HepG2 (cell line): ENCODE results near the gene ADCY5. TPM values are rescaled to one million over a fixed set of nuclear protein-coding genes. Genes with fewer than 3 reads are reported as not detected.

Source experiments
- ATAC-seq: fragments of 200-7000 bp; cut with Tn5 transposase; 3 replicates; pipeline ENCODE4 v1.9.1; 2020; ENCODE audit warnings: mild to moderate bottlenecking, moderate library complexity
- Bru-seq: library from RNA; stranded (reverse); fragments of 400-500 nt; gene quantifications from one replicate; lab custom pipeline; 2021; lab: Mats Ljungman, UMichigan
- BruChase-seq, 2 experiments: library from RNA; stranded (reverse); fragments of 400-500 nt; gene quantifications; one replicate each; lab custom pipeline; 2021; lab: Mats Ljungman, UMichigan
- BruUV-seq: library from RNA; stranded (reverse); fragments of 400-500 nt; replicated peaks from 2 replicates; lab custom pipeline; 2021; lab: Mats Ljungman, UMichigan
- CTCF ChIA-PET: fragments of 300-600 bp; formaldehyde crosslinking; extraction: SDS; loops from one replicate; lab custom pipeline; 2021; ENCODE audit warnings: low total read pairs, inconsistent platforms, low intra/inter-chr PET ratio; lab: Yijun Ruan, JAX
- POLR2A ChIA-PET: fragments of 350-600 bp; sonication (Branson Sonifier 250); formaldehyde crosslinking; loops from one replicate; lab custom pipeline; 2020; ENCODE audit warnings: antibody characterized with exemption, inconsistent platforms; lab: Yijun Ruan, JAX
- DNase-seq: peaks from one replicate; pipeline ENCODE4 v3.0.0-alpha.2; 2015; ENCODE audit warnings: low spot score
- FAIRE-seq: peaks from 3 replicates; lab custom pipeline; 2011; peaks lifted over from hg19 to GRCh38; lab: Jason Lieb, UNC
- H2AFZ ChIP-seq: one replicate; pipeline ENCODE4 v1.6.1; 2011; ENCODE audit warnings: low read length, inconsistent platforms
- H3K27ac ChIP-seq: fragments of 300-600 bp; 3 replicates; pipeline ENCODE4 v1.8.0; 2011; ENCODE audit warnings: mixed run types, mild to moderate bottlenecking, mixed read lengths, low read length, inconsistent platforms; ENCODE audit not compliant: insufficient read depth; ENCODE audit errors: extremely low read length
- H3K27me3 ChIP-seq, 2 experiments: fragments of 200-600 bp in 1 of 2; 2 replicates in 1 of 2; 3 replicates in 1 of 2; pipeline versions ENCODE4 v1.6.0 to v1.8.0; 2011; ENCODE audit warnings: low read length in 2 of 2, mild to moderate bottlenecking in 2 of 2, moderate library complexity in 2 of 2, inconsistent platforms in 1 of 2; ENCODE audit not compliant: insufficient read depth in 2 of 2, control insufficient read depth in 1 of 2
- H3K36me3 ChIP-seq, 2 experiments: fragments of 200-600 bp in 1 of 2; replicated peaks in 1 of 2; 2 replicates in 1 of 2; 3 replicates in 1 of 2; pipeline versions ENCODE4 v1.5.1 to v1.8.0; 2011; ENCODE audit warnings: low read length in 2 of 2, inconsistent platforms in 1 of 2; ENCODE audit not compliant: insufficient read depth in 2 of 2, control insufficient read depth in 1 of 2
- H3K4me1 ChIP-seq: 2 replicates; pipeline ENCODE4 v1.5.1; 2012; ENCODE audit warnings: low read length, inconsistent platforms; ENCODE audit not compliant: insufficient read depth
- H3K4me2 ChIP-seq: 2 replicates; pipeline ENCODE4 v1.6.0; 2011; ENCODE audit warnings: low read depth, low read length, inconsistent platforms
- H3K4me3 ChIP-seq, 3 experiments: fragments of 200-600 bp in 1 of 3; sonication (generic), shearing (Covaris generic) in 1 of 3; replicated peaks in 1 of 3; 2 replicates each; pipeline ENCODE4 v1.5.1; 2011 to 2016; ENCODE audit warnings: low read length in 3 of 3, inconsistent platforms in 2 of 3, low read depth in 2 of 3, mild to moderate bottlenecking in 2 of 3, control low read depth in 1 of 3, mixed read lengths in 1 of 3; ENCODE audit not compliant: insufficient read depth in 1 of 3
- H3K79me2 ChIP-seq: one replicate; pipeline ENCODE4 v1.6.1; 2011; ENCODE audit warnings: low read length, inconsistent platforms; ENCODE audit not compliant: insufficient read depth
- H3K9ac ChIP-seq: 2 replicates; pipeline ENCODE4 v1.6.0; 2011; ENCODE audit warnings: mild to moderate bottlenecking, low read depth, low read length, inconsistent platforms; ENCODE audit not compliant: insufficient read depth
- H3K9me3 ChIP-seq: 2 replicates; pipeline ENCODE4 v1.5.1; 2012; ENCODE audit warnings: mild to moderate bottlenecking, low read length
- H4K20me1 ChIP-seq: 2 replicates; pipeline ENCODE4 v1.6.0; 2011; ENCODE audit warnings: inconsistent platforms, mild to moderate bottlenecking, low read length, moderate library complexity; ENCODE audit not compliant: insufficient read depth
- GABPA ChIP-seq, 2 experiments: IDR thresholded peaks; 2 replicates each; pipeline ENCODE4 v1.6.1; 2011 to 2016; ENCODE audit warnings: low read depth in 2 of 2, low read length in 1 of 2, missing biosample characterization in 1 of 2, missing genetic modification characterization in 1 of 2
- ZNF777 ChIP-seq: sonication (generic); formaldehyde crosslinking; IDR thresholded peaks from 2 replicates; pipeline ENCODE4 v1.4.0; 2020; ENCODE audit warnings: missing genetic modification reagents
- WGBS: methylation state at CpG from one replicate; pipeline ENCODE4 v1.1.6; 2017; ENCODE audit warnings: low lambda C conversion rate; 5-methylcytosine and 5-hydroxymethylcytosine counted together
- in situ Hi-C: cut with HindIII; loops from 2 replicates; pipeline ENCODE4 v1.10.0; 2017; ENCODE audit warnings: low pct_unique_long_range_greater_than_20kb; ENCODE audit not compliant: extremely low pct_ligation_motif_present
- intact Hi-C: fragments of 100-400 bp; cut with micrococcal nuclease; formaldehyde crosslinking; loops from one replicate; pipeline ENCODE4 v1.10.0; 2022; ENCODE audit not compliant: unreplicated experiment
- long read RNA-seq, 2 experiments: library from RNA in 1 of 2; library from polyadenylated mRNA in 1 of 2; stranded (forward) in 1 of 2; unstranded in 1 of 2; transcript quantifications; one replicate each; pipeline ENCODE4 v2.0.0, GENCODE V29; 2019 to 2022
- polyA minus RNA-seq, 3 experiments: library from RNA; depleted of rRNA, polyadenylated mRNA; stranded (reverse); fragments of >200 nt; gene quantifications; 2 replicates each; pipeline ENCODE4 v1.2.3, GENCODE V29; 2011; ENCODE audit warnings: low replicate concordance in 1 of 3
- polyA plus RNA-seq, 8 experiments: library from polyadenylated mRNA; depleted of rRNA in 3 of 8; stranded (reverse) in 7 of 8; unstranded in 1 of 8; fragments of >200 nt; fragmentation: Illumina TruSeq in 4 of 8; extraction: Trizol in 4 of 8; gene quantifications; 2 replicates each; pipeline versions ENCODE4 v1.2.1 to v1.2.3, GENCODE V29; 2011 to 2016; ENCODE audit warnings: low read depth in 4 of 8, missing spikeins in 1 of 8, mixed read lengths in 1 of 8; ENCODE audit not compliant: insufficient read depth in 1 of 8
- total RNA-seq, 5 experiments: library from RNA; depleted of rRNA; stranded (reverse); fragments of >200 nt; fragmentation: Illumina TruSeq; extraction: Trizol; gene quantifications; 2 replicates each; pipeline ENCODE4 v1.2.3, GENCODE V29; 2016; ENCODE audit warnings: low read depth in 1 of 5
- TF ChIP-seq, protein P1 (sequence below): sonication (generic); formaldehyde crosslinking; IDR thresholded peaks from 2 replicates; pipeline ENCODE4 v1.5.1; 2020; ENCODE audit warnings: mild to moderate bottlenecking, missing genetic modification reagents, moderate library complexity
- TF ChIP-seq, protein P2 (sequence below): sonication (generic); formaldehyde crosslinking; IDR thresholded peaks from 2 replicates; pipeline ENCODE4 v1.4.0; 2020; ENCODE audit warnings: mild to moderate bottlenecking, missing genetic modification reagents

ADCY5 gene
- total RNA-seq (2016; rRNA removed; fragmentation: Illumina TruSeq; extraction: Trizol) (not detected in 2 replicates), polyA plus RNA-seq (2011; rRNA removed) (not detected in 2 replicates), polyA minus RNA-seq (2011; rRNA and poly(A)+ RNA removed; ENCODE audit: low replicate concordance) (0.82 TPM in 1 of 2 replicates, not detected in the other), Bru-seq, nascent RNA (percentile 4 among the genes with signal in this experiment), BruChase-seq, experiment 1, labeled RNA remaining after a 6-hour chase (percentile 13 among the genes with signal in this experiment), BruChase-seq, experiment 2, labeled RNA remaining after a 2-hour chase (percentile 18 among the genes with signal in this experiment)
- not detected in 2 replicates for total RNA-seq (2016; cell fraction: cytosol; rRNA removed; fragmentation: Illumina TruSeq; extraction: Trizol; ENCODE audit: low read depth)
- total RNA-seq (2016; cell fraction: insoluble cytoplasmic fraction; rRNA removed; fragmentation: Illumina TruSeq; extraction: Trizol) = not detected in 2 replicates
- total RNA-seq (2016; cell fraction: membrane; rRNA removed; fragmentation: Illumina TruSeq; extraction: Trizol) = not detected in 2 replicates
- not detected in 2 replicates for total RNA-seq (2016; cell fraction: nucleus; rRNA removed; fragmentation: Illumina TruSeq; extraction: Trizol)
- polyA plus RNA-seq (2011; cell fraction: cytosol; rRNA removed) = not detected in 2 replicates
- polyA plus RNA-seq (2011; cell fraction: nucleus; rRNA removed) = 0.12 TPM in 1 of 2 replicates, not detected in the other
- 0.04 and 0.05 TPM in 2 replicates for polyA plus RNA-seq (2012)
- not detected in 2 replicates for polyA plus RNA-seq (2016; cell fraction: cytosol; fragmentation: Illumina TruSeq; extraction: Trizol; ENCODE audit: low read depth)
- polyA plus RNA-seq (2016; cell fraction: insoluble cytoplasmic fraction; fragmentation: Illumina TruSeq; extraction: Trizol; ENCODE audit: low read depth) = 0.17 TPM in 1 of 2 replicates, not detected in the other
- not detected in 2 replicates for polyA plus RNA-seq (2016; cell fraction: membrane; fragmentation: Illumina TruSeq; extraction: Trizol; ENCODE audit: low read depth)
- polyA plus RNA-seq (2016; cell fraction: nucleus; fragmentation: Illumina TruSeq; extraction: Trizol; ENCODE audit: insufficient read depth, low read depth) = not detected in 2 replicates
- not detected in 2 replicates for polyA minus RNA-seq (2011; cell fraction: cytosol; rRNA and poly(A)+ RNA removed)
- polyA minus RNA-seq (2011; cell fraction: nucleus; rRNA and poly(A)+ RNA removed) = not detected in 2 replicates
- long read RNA-seq, experiment 1 = 0 reads
- long read RNA-seq, experiment 2 = 0 reads

- ChIA-PET CTCF (no interaction called here), POLR2A (no interaction called here)
- ATAC-seq (peak; percentile 37), FAIRE-seq (no peak), DNase-seq (no peak)
- H3K27me3 ChIP-seq = peaks cover 0 to 23% of the 10 kb centered on the region in 2 experiments; a peak in 3 of 5 replicates
- H3K4me2 ChIP-seq = peak within 1 kb of the TSS; percentile 73
- 0 out of 2 replicates have a peak, but pooled peaks have one; percentile 6 for TF ChIP-seq ZNF777 (CRISPR knock-in tag)
- TF ChIP-seq, protein P1, sequence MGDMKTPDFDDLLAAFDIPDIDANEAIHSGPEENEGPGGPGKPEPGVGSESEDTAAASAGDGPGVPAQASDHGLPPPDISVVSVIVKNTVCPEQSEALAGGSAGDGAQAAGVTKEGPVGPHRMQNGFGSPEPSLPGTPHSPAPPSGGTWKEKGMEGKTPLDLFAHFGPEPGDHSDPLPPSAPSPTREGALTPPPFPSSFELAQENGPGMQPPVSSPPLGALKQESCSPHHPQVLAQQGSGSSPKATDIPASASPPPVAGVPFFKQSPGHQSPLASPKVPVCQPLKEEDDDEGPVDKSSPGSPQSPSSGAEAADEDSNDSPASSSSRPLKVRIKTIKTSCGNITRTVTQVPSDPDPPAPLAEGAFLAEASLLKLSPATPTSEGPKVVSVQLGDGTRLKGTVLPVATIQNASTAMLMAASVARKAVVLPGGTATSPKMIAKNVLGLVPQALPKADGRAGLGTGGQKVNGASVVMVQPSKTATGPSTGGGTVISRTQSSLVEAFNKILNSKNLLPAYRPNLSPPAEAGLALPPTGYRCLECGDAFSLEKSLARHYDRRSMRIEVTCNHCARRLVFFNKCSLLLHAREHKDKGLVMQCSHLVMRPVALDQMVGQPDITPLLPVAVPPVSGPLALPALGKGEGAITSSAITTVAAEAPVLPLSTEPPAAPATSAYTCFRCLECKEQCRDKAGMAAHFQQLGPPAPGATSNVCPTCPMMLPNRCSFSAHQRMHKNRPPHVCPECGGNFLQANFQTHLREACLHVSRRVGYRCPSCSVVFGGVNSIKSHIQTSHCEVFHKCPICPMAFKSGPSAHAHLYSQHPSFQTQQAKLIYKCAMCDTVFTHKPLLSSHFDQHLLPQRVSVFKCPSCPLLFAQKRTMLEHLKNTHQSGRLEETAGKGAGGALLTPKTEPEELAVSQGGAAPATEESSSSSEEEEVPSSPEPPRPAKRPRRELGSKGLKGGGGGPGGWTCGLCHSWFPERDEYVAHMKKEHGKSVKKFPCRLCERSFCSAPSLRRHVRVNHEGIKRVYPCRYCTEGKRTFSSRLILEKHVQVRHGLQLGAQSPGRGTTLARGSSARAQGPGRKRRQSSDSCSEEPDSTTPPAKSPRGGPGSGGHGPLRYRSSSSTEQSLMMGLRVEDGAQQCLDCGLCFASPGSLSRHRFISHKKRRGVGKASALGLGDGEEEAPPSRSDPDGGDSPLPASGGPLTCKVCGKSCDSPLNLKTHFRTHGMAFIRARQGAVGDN (CRISPR knock-in tag) = peak; percentile 32; the same call in 1 of the 2 replicates
- TF ChIP-seq, protein P2, sequence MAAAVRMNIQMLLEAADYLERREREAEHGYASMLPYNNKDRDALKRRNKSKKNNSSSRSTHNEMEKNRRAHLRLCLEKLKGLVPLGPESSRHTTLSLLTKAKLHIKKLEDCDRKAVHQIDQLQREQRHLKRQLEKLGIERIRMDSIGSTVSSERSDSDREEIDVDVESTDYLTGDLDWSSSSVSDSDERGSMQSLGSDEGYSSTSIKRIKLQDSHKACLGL (CRISPR knock-in tag) = 0 out of 2 replicates have a peak, but pooled peaks have one; percentile 30
- TF ChIP-seq GABPA (IDR thresholded peaks at IDR 0.05; ENCODE audit: low read depth, low read length) = no peak
- TF ChIP-seq GABPA (CRISPR knock-in tag; IDR thresholded peaks at IDR 0.05; ENCODE audit: low read depth) = no peak
- no peaks in the 10 kb centered on the region for H3K36me3 ChIP-seq
- intact Hi-C loops = no loop called here
- H3K4me1 ChIP-seq = peaks cover 20% of the 10 kb centered on the region
- no TSS peak for BruUV-seq
- H3K27ac ChIP-seq = no peak within 1 kb of the TSS
- peak within 1 kb of the TSS; percentile 45 to 73 (median 50); a peak in 5 of 6 replicates for H3K4me3 ChIP-seq
- H3K9me3 ChIP-seq = no peaks in the 10 kb centered on the region
- H4K20me1 ChIP-seq = no peaks in the 10 kb centered on the region
- in situ Hi-C loops = no loop called here
- 3% methylated on average over 27 of the region's 67 CpGs for WGBS
- no peaks in the 10 kb centered on the region for H3K79me2 ChIP-seq
- no peak within 1 kb of the TSS for H2AFZ ChIP-seq
- H3K9ac ChIP-seq = no peak within 1 kb of the TSS
Observed at GRCh38 chr3:123448536-123449101, at the start of gene ADCY5. TSS of gene ADCY5 (minus strand) at chr3:123449090. CDS start at chr3:123448545, 545 bp downstream.
